ENCODE data around the gene POLR1A.

- no peak for TF ChIP-seq CTCF (IDR thresholded peaks at IDR 0.05 in 4 of 5, conservative IDR thresholded peaks at IDR 0.05 in 1 of 5)
- TF ChIP-seq POLR2A (IDR thresholded peaks at IDR 0.05), result no peak
Observed at GRCh38 chr2:86124683-86125082, 19.0 kb upstream of the POLR1A start.

Data from gastrocnemius medialis (tissue), 4 donors.